HCT116 (cell line): ENCODE measurements around the gene UQCRH. TPM values are rescaled to one million over a fixed set of nuclear protein-coding genes. Genes with fewer than 3 reads are reported as not detected.

Experiments
- ATAC-seq: fragments of 200-7000 bp; cut with Tn5 transposase; 2 replicates; pipeline ENCODE4 v1.9.1; 2020; ENCODE audit warnings: mild to moderate bottlenecking, moderate library complexity
- BruUV-seq: library from RNA; stranded (reverse); fragments of 400-500 nt; replicated peaks from 2 replicates; lab custom pipeline; 2021; lab: Mats Ljungman, UMichigan
- CTCF ChIA-PET: fragments of 300-600 bp; sonication (Branson Sonifier 250); formaldehyde crosslinking; loops from one replicate; lab custom pipeline; 2021; ENCODE audit warnings: antibody characterized with exemption; lab: Charles Lee
- POLR2A ChIA-PET: fragments of 300-600, 350-600 bp; sonication (Branson Sonifier 250); formaldehyde crosslinking; loops from one replicate; lab custom pipeline; 2021; ENCODE audit warnings: antibody characterized with exemption; lab: Charles Lee
- RAD21 ChIA-PET, 2 experiments: fragments of 300-600 bp; sonication (Branson Sonifier 250); formaldehyde crosslinking; loops; one replicate each; lab custom pipeline; 2023; ENCODE audit warnings: low total read pairs in 2 of 2; ENCODE audit not compliant: uncharacterized antibody in 2 of 2, unreplicated experiment in 2 of 2, low non-redundant PET in 1 of 2; lab: Charles Lee
- DNase-seq: peaks from one replicate; pipeline ENCODE4 v3.0.0-alpha.2; 2010; ENCODE audit warnings: low read depth, low spot score
- H2AFZ ChIP-seq: fragments of 200-600 bp; shearing (Covaris generic), sonication (generic); 2 replicates; pipeline ENCODE4 v1.6.1; 2017; ENCODE audit warnings: low read depth, mixed run types, mixed read lengths, antibody characterized with exemption, low read length; ENCODE audit not compliant: poor library complexity, severe bottlenecking
- H3K27ac ChIP-seq: 2 replicates; pipeline ENCODE4 v1.5.1; 2012; ENCODE audit warnings: low read depth, low read length
- H3K27me3 ChIP-seq: fragments of 200-600 bp; sonication (generic); 2 replicates; pipeline ENCODE4 v1.6.1; 2016; ENCODE audit warnings: mixed run types, low read length, mixed read lengths; ENCODE audit not compliant: insufficient read depth
- H3K36me3 ChIP-seq, 2 experiments: fragments of 200-500 bp in 1 of 2; fragments of 200-600 bp in 1 of 2; sonication (Bioruptor generic) in 1 of 2; sonication (generic) in 1 of 2; 2 replicates each; pipeline versions ENCODE4 v1.5.1 to v1.6.1; 2014 to 2016; ENCODE audit warnings: low read length in 2 of 2, inconsistent platforms in 1 of 2, mixed read lengths in 1 of 2, mixed run types in 1 of 2; ENCODE audit not compliant: insufficient read depth in 2 of 2, control insufficient read depth in 1 of 2
- H3K4me1 ChIP-seq, 2 experiments: fragments of 200-600 bp in 1 of 2; sonication (generic) in 1 of 2; 2 replicates each; pipeline versions ENCODE4 v1.5.1 to v1.6.1; 2012 to 2017; ENCODE audit warnings: low read length in 2 of 2, inconsistent platforms in 1 of 2, mild to moderate bottlenecking in 1 of 2, mixed read lengths in 1 of 2, mixed run types in 1 of 2, moderate library complexity in 1 of 2; ENCODE audit not compliant: insufficient read depth in 2 of 2, control insufficient read depth in 1 of 2
- H3K4me2 ChIP-seq: fragments of 200-600 bp; sonication (generic); 2 replicates; pipeline ENCODE4 v1.6.1; 2017; ENCODE audit warnings: mixed run types, low read length, mixed read lengths
- H3K4me3 ChIP-seq, 2 experiments: fragments of 200-600 bp in 1 of 2; sonication (generic) in 1 of 2; replicated peaks in 1 of 2; 2 replicates each; pipeline ENCODE4 v1.5.1; 2011 to 2016; ENCODE audit warnings: low read length in 2 of 2, control low read depth in 1 of 2, low read depth in 1 of 2, mild to moderate bottlenecking in 1 of 2, mixed read lengths in 1 of 2, mixed run types in 1 of 2
- H3K79me2 ChIP-seq: fragments of 200-600 bp; sonication (generic); 2 replicates; pipeline ENCODE4 v1.6.1; 2017; ENCODE audit warnings: mild to moderate bottlenecking, mixed run types, low read length, moderate library complexity, mixed read lengths; ENCODE audit not compliant: insufficient read depth
- H3K9ac ChIP-seq: fragments of 200-600 bp; sonication (generic); 2 replicates; pipeline ENCODE4 v1.6.1; 2016; ENCODE audit warnings: low read length, mixed read lengths
- H3K9me2 ChIP-seq: fragments of 200-600 bp; sonication (generic), shearing (Covaris generic); 2 replicates; pipeline ENCODE4 v1.6.1; 2017; ENCODE audit warnings: mixed run types, mild to moderate bottlenecking, moderate library complexity; ENCODE audit not compliant: insufficient read depth
- H3K9me3 ChIP-seq, 2 experiments: fragments of 200-500 bp in 1 of 2; fragments of 200-600 bp in 1 of 2; sonication (Bioruptor generic) in 1 of 2; sonication (generic) in 1 of 2; 2 replicates each; pipeline ENCODE4 v1.6.1; 2014 to 2017; ENCODE audit warnings: low read length in 2 of 2, mixed read lengths in 2 of 2, inconsistent platforms in 1 of 2, low read depth in 1 of 2, mild to moderate bottlenecking in 1 of 2, mixed run types in 1 of 2, moderate library complexity in 1 of 2; ENCODE audit not compliant: control insufficient read depth in 1 of 2, insufficient read depth in 1 of 2
- H4K20me1 ChIP-seq: fragments of 200-600 bp; sonication (generic), shearing (Covaris generic); 2 replicates; pipeline ENCODE4 v1.6.1; 2017; ENCODE audit warnings: mixed run types, mild to moderate bottlenecking, moderate library complexity; ENCODE audit not compliant: insufficient read depth
- ATF3 ChIP-seq: IDR thresholded peaks from 2 replicates; pipeline ENCODE4 v1.6.1; 2012
- CEBPB ChIP-seq: IDR thresholded peaks from 2 replicates; pipeline ENCODE4 v1.6.1; 2012; ENCODE audit warnings: low read depth
- EGR1 ChIP-seq: IDR thresholded peaks from 2 replicates; pipeline ENCODE4 v1.6.1; 2012; ENCODE audit warnings: low read depth
- ELF1 ChIP-seq: IDR thresholded peaks from 2 replicates; pipeline ENCODE4 v1.6.1; 2012; ENCODE audit warnings: low read depth, borderline replicate concordance
- EZH2 ChIP-seq: fragments of 200-600 bp; sonication (generic); IDR thresholded peaks from 2 replicates; pipeline ENCODE4 v1.6.1; 2017; ENCODE audit warnings: antibody characterized with exemption, mixed run types
- FOSL1 ChIP-seq: IDR thresholded peaks from 2 replicates; pipeline ENCODE4 v1.6.1; 2012; ENCODE audit warnings: low read depth
- JUND ChIP-seq: IDR thresholded peaks from 2 replicates; pipeline ENCODE4 v1.6.1; 2012
- MAX ChIP-seq: IDR thresholded peaks from 2 replicates; pipeline ENCODE4 v1.6.1; 2012
- POLR2A ChIP-seq: IDR thresholded peaks from 2 replicates; pipeline ENCODE4 v1.7.0; 2011; ENCODE audit warnings: borderline replicate concordance; ENCODE audit not compliant: insufficient read depth, insufficient read length; ENCODE audit errors: extremely low read depth
- SP1 ChIP-seq: IDR thresholded peaks from 2 replicates; pipeline ENCODE4 v1.6.1; 2012; ENCODE audit warnings: low read depth
- YY1 ChIP-seq: IDR thresholded peaks from 2 replicates; pipeline ENCODE4 v1.6.1; 2011; ENCODE audit warnings: low read length, low read depth, moderate library complexity, mild to moderate bottlenecking; ENCODE audit not compliant: insufficient replicate concordance; ENCODE audit errors: extremely low read depth
- ZBTB33 ChIP-seq: IDR thresholded peaks from 2 replicates; pipeline ENCODE4 v1.6.1; 2011; ENCODE audit warnings: mild to moderate bottlenecking, low read length, moderate library complexity; ENCODE audit not compliant: insufficient replicate concordance; ENCODE audit errors: extremely low read depth
- ZFX ChIP-seq: fragments of 450-650 bp; IDR thresholded peaks from 2 replicates; pipeline ENCODE4 v1.6.1; 2017
- ZNF274 ChIP-seq: fragments of 200-500 bp; sonication (Bioruptor generic); IDR thresholded peaks from 2 replicates; pipeline ENCODE4 v1.6.1; 2014; ENCODE audit warnings: mild to moderate bottlenecking, low read depth, low read length, inconsistent platforms
- intact Hi-C: fragments of 100-400 bp; cut with micrococcal nuclease; formaldehyde crosslinking; loops from 2 replicates; pipeline ENCODE4 v1.10.0; 2022
- total RNA-seq: library from RNA; stranded (reverse); gene quantifications from one replicate; pipeline ENCODE4 v1.2.1, GENCODE V29; 2021; ENCODE audit not compliant: unreplicated experiment

The UQCRH gene
- total RNA-seq, 1 experiment from 2014 or later: 514 TPM

GRCh38 chr1:46285730-46286477 lies 17.6 kb upstream of the UQCRH start:
- Histone ChIP-seq H3K27ac (no peak overlapping the region), H4K20me1 (no peaks in the 10 kb centered on the region), H3K9me3 (no peaks in the 10 kb centered on the region), H3K9me2 (no peaks in the 10 kb centered on the region), H3K27me3 (no peaks in the 10 kb centered on the region), H3K4me2 (no peak overlapping the region), H3K4me3 (no peak overlapping the region), H2AFZ (no peak overlapping the region), H3K79me2 (no peaks in the 10 kb centered on the region), H3K9ac (no peak overlapping the region), H3K36me3 (peaks cover 2 to 5% of the 10 kb centered on the region in 2 experiments; a peak in 3 of 4 replicates), H3K4me1 (no peaks in the 10 kb centered on the region)
- DNase-seq (no peak), ATAC-seq (peak; percentile 9; the same call in 1 of the 2 replicates)
- peak; percentile 49; the same call in 1 of the 2 replicates for TF ChIP-seq ATF3
- no peak for TF ChIP-seq EZH2
- no peak for TF ChIP-seq ZFX
- BruUV-seq: no TSS peak
- ChIA-PET CTCF (no interaction called here), RAD21 (no interaction called here), POLR2A (no interaction called here)
- intact Hi-C loops: no loop called here

GRCh38 chr1:46288485-46289133 lies 14.9 kb upstream of the UQCRH start:
- POLR2A ChIA-PET: no interaction called here
- no peak for DNase-seq
- no peaks in the 10 kb centered on the region for H4K20me1 ChIP-seq
- no peak overlapping the region for H3K9ac ChIP-seq
- BruUV-seq: no TSS peak
- no peak overlapping the region for H2AFZ ChIP-seq
- no peaks in the 10 kb centered on the region for H3K4me1 ChIP-seq
- H3K79me2 ChIP-seq: no peaks in the 10 kb centered on the region
- intact Hi-C loops: no loop called here
- H3K9me3 ChIP-seq: no peaks in the 10 kb centered on the region
- no peak overlapping the region for H3K27ac ChIP-seq
- no peak for ATAC-seq
- no peaks in the 10 kb centered on the region for H3K9me2 ChIP-seq
- H3K4me2 ChIP-seq: no peak overlapping the region
- CTCF ChIA-PET: no interaction called here
- RAD21 ChIA-PET: no interaction called here
- peaks cover 0 to 2% of the 10 kb centered on the region in 2 experiments; a peak in 2 of 4 replicates for H3K36me3 ChIP-seq
- no peak overlapping the region for H3K4me3 ChIP-seq
- no peaks in the 10 kb centered on the region for H3K27me3 ChIP-seq
- TF ChIP-seq EGR1 (no peak), POLR2A (no peak), YY1 (no peak), SP1 (no peak), FOSL1 (no peak), JUND (no peak), CEBPB (no peak), ZBTB33 (no peak), ZNF274 (no peak), EZH2 (no peak), MAX (no peak), ZFX (no peak), ELF1 (no peak)
